Activated CD8-positive, alpha-beta memory T cell treated with anti-CD3 and anti-CD28 coated beads for 24 hours (primary cell): ENCODE results near the gene DNAJC7.
"Not testable (repeated sequence)": the region's sequence is repeated elsewhere in the genome, so short reads cannot be mapped to it uniquely, and the experiment has no call there.

Experiments used
- DNase-seq: peaks from one replicate; pipeline ENCODE4 v3.0.0-alpha.2; 2020

Gene DNAJC7

DNA sequence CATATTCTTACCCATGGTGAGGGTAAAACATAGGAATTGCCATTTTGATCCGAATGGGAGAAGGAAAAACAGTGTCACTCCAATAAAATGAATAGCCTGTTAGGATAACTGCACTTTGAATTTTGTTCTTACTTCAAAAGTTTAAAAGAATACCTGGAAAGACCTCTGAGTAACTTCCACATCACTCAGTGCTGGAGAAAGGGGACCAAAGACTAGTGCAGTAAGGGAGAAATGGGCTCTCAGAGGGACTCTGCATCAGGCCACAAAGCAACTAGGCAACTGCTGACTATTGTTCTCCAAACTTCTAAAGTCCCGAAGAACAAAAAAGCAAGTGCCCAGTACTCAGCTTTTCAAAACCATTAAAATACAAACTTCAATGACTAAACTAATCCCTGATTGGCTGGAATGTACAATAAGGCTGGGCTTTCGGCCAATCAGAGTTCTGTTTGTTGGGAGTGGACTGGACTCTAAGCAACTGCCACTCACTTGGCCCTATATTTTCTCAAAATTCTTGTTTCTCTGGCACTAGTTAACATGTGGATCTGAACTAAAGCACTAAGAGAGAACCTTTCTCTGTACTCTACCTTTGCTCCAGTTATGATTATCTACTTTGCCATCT lies 6.2 kb downstream of the DNAJC7 start:
- no peak for DNase-seq

- not testable (repeated sequence) for DNase-seq
Measured at GRCh38 chr17:42010266-42010680, 7.0 kb downstream of the DNAJC7 start.

DNA sequence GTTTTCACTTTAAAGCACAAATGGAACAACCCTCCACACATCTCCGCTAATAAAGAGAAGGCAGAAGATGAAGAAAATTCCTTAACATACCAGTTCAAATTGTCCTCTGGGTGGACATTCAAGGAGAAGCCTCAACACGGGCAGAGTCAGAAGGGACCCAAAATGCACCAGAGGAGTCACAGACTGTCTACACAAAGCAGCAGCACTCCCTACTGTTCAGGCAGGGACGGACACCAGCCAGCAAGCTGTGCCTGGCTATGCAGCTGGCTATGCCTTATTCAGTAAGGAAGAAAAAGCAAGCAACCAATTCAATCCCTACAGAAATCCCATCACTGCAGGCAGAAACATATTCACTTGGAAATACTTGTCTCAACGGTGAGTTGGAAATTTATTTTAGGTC lies 8.1 kb downstream of the DNAJC7 start:
- DNase-seq = no peak

DNA sequence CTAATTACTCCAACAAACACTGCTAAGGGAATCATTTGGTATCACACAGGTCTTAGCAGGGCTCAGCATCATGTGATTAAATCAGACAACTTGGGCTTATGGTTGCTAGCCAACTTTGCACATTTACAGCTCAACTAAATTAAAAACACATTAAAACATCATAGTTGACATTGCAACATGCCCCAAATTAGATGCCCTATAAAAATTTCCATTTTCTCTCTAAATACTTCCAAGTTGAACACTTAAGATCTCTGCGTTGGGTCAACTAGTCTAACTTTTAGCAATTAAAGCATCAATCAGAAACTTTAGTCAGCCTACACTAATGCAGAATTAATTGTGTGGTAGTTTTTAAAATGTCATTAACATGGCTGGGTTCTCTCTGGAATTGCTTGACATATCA lies 12.1 kb downstream of the DNAJC7 start:
- no peak for DNase-seq

DNA sequence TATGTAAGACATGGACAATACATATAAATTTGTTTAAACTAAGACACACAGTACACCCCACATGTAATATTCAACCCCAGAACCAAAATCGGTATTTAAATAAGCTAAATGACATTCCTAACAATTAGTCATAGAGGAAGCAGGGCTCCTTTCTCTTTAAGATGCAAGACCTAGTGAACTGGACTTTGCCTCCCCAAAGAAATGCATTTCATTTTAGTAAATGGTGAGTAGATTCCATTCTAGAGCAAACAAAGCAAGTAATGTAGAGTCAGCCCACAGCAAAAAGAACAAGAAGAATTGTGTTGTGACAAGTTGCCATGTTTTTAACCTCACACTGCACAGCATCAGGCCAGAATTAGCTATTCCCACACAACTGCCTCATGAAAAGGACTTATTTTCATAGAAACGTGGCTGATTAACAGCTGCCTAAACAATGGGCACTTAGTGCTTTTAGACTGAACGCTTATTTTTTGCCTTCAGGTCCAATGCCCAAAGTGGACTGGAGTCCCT lies 14.4 kb downstream of the DNAJC7 start:
- no peak for DNase-seq

DNA sequence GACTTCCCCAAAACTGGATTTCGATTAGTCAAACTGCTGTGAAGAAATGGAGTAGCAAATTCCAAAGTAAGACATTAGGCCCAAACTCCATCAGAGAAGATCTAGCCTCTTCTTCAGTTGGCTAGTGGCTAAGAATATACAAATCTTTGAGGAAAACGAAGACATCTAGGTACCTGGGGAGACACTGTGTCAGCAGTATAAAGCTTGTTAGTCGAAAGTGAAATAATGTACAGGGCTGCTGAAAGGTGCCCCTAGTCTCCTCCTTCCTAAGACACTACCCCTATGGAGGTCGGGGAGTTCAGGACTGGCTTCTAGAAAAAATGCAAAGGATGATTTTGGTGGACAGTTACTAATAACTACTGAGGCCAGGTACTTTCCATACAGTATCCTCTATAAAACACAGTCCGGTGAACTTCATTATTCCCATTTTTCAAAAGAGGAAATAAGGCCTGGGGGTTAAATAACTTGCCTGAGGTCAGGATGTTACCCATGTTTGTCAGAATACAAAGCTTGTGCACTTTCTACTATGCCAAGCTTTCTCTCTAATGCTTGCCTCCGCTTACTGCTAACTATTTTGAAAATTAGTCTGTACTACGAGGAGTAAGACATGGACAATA lies 15.0 kb downstream of the DNAJC7 start:
- no peak for DNase-seq

DNA sequence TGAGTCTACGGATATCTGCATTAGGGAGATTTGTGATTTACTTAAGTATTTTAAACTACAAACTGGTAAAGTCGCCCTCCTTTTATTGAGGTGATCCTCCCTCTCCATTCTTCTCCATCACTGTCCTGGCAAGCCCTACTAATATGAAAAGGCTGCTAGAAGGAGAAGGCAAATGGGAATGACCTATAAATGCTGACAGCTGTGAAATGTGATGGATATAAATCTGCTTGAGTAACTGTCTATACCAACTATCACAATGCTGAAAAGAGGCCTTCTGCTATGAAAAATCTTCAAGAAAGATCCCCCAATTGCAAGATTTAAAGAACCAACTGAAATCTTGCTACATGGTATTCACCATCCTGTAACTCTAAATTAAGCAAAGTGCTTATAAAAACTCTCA lies 15.5 kb downstream of the DNAJC7 start:
- DNase-seq = no peak

- no peak for DNase-seq
Measured at GRCh38 chr17:42000413-42001133, 16.7 kb downstream of the DNAJC7 start.

- DNase-seq = no peak
Measured at GRCh38 chr17:41998497-41998896, 18.7 kb downstream of the DNAJC7 start.

GRCh38 chr17:41996855-41997164 lies 20.4 kb downstream of the DNAJC7 start:
- no peak for DNase-seq

DNA sequence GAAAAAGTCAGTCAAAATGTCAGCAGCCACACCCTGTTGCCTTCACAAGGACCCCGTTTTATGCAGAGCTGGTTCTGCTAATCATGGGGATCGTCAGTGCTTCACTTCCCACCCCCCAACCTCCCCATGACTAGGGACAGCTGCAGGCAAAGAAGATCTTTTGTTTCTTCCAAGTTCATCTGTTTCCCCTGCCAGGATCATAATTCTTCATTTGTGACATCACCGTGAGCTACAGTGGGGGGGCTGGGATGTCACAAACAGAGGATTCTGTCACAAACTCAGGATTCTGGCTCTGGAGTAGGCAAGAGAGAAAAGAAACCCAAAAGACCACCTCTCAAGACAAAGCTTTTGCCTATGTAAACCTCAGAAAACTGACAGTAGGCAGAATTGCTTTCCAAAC lies 24.7 kb downstream of the DNAJC7 start:
- no peak for DNase-seq

GRCh38 chr17:41989702-41990419 lies 27.4 kb downstream of the DNAJC7 start:
- DNase-seq = no peak

GRCh38 chr17:41988418-41988817 lies 28.8 kb downstream of the DNAJC7 start:
- DNase-seq = no peak

- DNase-seq = no peak
Measured at GRCh38 chr17:41987642-41988041, 29.6 kb downstream of the DNAJC7 start.

- DNase-seq = no peak
Measured at GRCh38 chr17:41986634-41987033, 30.6 kb downstream of the DNAJC7 start.

DNA sequence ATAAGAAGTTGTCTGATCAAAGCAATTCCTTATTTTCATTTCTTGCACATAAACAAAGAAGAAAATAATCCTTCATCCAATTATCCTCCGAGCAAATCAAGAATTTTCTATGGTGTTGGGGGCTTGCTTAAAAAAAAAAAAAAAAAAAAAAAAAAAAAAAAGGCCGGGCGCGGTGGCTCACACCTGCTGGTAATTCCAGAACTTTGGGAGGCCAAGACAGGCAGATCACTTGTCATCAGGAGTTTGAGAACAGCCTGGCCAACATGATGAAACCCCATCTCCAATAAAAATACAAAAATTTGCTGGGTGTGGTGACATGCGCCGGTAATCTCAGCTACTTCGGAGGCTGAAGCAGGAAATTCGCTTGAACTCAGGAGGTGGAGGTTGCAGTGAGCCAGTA lies 31.3 kb downstream of the DNAJC7 start:
- no peak for DNase-seq

DNA sequence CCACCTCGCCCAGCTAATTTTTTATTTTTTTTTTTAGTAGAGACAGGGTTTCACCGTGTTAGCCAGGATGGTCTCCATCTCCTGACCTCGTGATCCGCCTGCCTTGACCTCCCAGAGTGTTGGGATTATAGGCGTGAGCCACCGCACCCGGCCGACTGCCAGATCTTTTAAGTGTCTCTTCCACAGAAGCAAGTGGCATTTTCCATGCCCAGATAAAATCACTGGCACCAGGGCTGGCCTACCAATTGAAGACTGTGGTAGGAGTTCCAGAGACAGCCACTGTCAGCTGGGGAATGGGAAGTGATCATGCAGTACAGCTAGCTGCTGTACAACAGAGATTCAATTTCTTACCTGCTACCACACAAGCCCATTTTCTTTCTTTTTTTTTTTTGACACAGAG lies 32.8 kb downstream of the DNAJC7 start:
- no peak for DNase-seq

DNA sequence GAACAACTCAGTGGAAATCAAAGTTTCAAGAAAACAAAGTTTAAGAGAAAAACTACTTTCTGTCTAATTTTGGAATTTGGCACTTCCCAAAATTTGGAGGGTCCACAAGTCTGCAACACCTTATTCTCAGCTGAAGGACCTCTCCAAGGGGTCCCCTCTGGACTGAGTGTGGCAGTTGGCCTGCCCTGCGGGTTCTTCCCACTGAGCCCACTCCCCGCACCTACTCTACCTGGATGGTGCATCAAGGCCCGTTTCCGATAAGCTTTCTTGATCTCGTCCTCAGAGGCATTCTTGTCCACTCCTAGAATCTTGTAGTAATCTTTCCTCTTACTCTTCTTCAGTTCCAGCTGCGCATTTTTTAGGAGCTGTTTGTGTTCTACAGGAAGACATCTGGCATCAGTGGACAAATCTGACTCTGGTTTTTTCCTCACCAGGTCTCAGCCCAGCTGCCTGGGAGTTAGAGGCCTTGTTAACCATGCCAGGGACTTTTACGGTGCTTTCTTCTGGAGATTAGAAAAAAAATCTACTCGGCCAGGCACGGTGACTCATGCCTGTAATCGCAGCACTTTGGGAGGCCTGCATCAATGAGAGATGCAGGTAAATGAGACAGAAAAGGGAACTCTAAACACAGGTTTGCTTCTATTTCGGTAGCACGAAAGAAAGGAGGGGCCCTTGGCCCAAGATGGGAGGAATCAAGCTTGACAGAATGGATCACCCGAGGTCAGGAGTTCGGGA lies 35.0 kb downstream of the DNAJC7 start:
- no peak for DNase-seq

- no peak for DNase-seq
Measured at GRCh38 chr17:41977991-41978390, 39.2 kb downstream of the DNAJC7 start.

DNA sequence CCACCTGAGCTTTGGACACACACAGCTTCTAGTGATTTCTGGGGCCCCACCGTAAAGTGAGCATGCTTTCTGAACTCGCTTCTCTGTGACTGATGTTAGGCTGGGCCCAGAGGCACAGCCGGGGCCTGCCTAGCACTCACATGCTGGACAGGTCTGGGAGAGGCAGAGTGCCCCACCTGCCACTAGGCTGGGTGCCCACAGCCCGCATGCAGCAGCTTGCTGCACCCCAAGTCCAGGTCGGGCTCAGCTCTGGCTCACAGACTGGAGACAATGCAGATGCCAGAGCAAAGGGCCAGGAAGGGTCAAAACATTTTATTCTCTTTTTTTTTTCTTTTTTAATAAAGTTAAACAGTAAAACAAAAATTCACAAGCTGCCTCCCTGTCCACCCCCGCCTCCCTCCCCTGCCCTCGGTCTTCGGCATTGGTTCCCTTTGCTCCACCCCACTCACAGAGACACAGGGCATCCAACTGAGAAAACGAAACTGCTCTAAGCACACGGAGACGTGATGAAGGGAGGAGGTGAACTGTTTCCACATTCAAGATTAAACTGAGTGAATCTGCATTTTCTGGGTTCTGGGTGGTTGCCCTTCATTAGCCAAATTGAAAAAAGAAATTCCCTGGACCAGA lies 41.0 kb downstream of the DNAJC7 start:
- no peak for DNase-seq

GRCh38 chr17:41975099-41976083 lies 41.8 kb downstream of the DNAJC7 start:
- no peak for DNase-seq
